ENCODE results near the gene EYA3.

DNA sequence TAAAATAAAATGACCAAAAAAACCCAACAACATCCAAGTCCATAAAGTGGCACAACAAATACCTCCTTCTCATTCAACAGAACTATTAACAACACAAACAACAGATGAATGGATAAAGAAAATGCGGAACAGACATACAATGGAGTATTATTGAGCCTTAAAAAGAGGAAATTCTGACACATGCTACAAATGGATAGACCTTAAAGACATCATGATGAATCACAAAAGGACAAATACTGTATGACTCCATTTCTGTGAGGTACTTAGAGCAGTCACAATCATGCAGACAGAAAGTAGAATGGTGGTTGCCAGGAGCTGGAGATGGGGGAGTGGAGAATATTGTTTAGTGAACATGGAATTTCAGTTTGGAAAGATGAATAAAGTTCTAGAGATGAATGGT, 42.6 kb downstream of the EYA3 start:
- TF ChIP-seq, protein P1, sequence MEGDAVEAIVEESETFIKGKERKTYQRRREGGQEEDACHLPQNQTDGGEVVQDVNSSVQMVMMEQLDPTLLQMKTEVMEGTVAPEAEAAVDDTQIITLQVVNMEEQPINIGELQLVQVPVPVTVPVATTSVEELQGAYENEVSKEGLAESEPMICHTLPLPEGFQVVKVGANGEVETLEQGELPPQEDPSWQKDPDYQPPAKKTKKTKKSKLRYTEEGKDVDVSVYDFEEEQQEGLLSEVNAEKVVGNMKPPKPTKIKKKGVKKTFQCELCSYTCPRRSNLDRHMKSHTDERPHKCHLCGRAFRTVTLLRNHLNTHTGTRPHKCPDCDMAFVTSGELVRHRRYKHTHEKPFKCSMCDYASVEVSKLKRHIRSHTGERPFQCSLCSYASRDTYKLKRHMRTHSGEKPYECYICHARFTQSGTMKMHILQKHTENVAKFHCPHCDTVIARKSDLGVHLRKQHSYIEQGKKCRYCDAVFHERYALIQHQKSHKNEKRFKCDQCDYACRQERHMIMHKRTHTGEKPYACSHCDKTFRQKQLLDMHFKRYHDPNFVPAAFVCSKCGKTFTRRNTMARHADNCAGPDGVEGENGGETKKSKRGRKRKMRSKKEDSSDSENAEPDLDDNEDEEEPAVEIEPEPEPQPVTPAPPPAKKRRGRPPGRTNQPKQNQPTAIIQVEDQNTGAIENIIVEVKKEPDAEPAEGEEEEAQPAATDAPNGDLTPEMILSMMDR (IDR thresholded peaks at IDR 0.05 in 8 of 11, conservative IDR thresholded peaks at IDR 0.05 in 3 of 11) = no peak
- TF ChIP-seq POLR2A (IDR thresholded peaks at IDR 0.05) = no peak
